NK-92 (cell line): ENCODE measurements around the gene MSL2.
"Not testable (repeated sequence)": the region's sequence is repeated elsewhere in the genome, so short reads cannot be mapped to it uniquely, and the experiment has no call there.

ENCODE experiments used
- DNase-seq: peaks from one replicate; lab custom pipeline; 2025; ENCODE audit not compliant: unreplicated experiment; lab: John Stamatoyannopoulos, UW

MSL2 gene

DNA sequence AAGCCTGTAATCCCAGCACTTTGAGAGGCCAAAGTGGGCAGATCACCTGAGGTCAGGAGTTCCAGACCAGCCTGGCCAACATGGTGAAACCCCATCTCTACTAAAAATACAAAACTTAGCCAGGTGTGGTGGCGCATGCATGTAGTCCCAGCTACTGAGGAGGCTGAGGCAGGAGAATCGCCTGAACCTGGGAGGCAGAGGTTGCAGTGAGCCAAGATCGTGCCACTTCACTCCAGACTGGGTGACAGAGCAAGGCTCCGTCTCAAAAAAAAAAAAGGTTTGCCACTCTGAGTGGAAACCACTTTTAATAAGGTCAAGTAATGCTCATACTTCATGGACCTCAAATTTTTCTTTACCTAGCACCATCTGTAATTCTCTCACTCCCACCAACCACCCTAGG, 51.7 kb downstream of the MSL2 start:
- DNase-seq, result not testable (repeated sequence)

DNA sequence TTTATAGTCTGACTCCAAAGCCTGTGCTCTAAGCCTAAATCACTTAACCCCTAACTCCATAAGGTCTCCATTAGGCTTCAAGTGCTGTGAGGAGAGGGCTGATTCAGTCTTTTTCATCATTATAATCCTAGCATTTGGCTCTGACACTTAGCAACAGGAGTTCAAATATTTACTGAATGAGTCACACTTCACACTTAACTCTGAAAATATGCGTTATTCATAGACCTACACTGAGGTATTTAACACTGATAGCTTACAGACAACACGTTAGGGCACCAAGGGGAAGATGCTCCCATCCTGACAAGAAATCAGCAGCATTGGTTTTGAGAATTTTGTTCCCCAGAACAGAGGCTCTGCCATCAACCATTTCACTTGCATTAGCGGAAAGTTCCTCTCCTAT, 53.5 kb downstream of the MSL2 start:
- DNase-seq, result no peak

DNA sequence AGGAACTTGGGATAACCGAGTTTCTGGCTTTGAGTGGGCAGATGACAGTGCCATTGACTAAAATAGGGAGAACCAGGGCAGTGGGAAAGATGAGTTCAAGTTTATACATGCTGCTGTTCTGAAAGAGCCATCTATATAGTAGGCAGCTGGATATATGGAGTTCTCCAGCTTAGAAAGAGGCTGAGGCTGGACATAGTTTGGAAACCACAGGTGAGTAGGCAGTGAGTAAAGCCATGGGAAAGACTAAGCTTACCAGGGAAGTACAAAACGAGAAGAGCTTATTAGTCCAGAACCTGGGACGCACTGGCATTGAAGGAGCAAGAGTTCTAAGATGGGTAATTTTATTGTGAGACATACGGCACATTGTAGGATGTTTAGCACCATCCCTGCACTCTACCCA, 54.2 kb downstream of the MSL2 start:
- DNase-seq, result no peak

DNA sequence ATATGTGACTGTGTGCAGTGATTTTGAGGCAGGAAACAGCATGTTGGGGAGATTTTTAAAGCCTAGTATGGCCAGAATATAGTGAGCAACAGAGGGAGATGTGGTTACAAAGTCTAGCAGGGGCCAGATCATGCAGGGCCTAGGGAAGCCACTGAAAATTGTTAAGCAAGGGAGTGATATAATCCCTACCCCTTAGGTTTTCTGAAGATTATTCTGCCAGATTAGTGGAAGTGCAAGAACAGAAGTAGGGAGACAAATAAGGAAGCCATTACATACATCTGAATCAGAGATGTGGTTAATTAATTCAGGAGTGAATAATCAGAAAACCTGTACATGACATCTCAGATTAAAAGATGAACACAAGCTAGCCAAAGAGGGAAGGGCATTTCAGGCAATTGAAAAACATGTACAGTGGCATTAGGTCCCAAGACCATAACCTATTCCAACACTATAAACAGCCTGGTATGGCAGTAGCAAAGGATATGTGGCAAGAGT, 54.8 kb downstream of the MSL2 start:
- no peak for DNase-seq

DNA sequence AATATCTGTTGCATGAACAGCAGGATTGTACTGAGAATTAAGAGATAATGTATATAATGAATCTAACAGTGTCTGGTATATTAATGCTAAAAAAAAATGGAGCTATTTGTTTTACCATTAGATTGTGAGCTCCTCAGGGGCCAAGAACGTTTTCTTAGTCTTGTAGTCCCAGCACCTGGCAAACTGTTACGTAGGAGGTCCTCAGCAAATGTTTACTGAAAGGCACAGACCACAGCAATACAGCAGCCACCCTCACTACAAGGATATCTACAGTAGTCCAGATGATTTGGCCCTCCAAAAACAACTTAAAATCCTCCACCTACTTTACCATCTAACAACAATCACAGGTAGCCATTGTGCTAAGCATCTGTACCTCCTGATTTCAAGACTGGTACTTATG, 59.7 kb downstream of the MSL2 start:
- no peak for DNase-seq

DNA sequence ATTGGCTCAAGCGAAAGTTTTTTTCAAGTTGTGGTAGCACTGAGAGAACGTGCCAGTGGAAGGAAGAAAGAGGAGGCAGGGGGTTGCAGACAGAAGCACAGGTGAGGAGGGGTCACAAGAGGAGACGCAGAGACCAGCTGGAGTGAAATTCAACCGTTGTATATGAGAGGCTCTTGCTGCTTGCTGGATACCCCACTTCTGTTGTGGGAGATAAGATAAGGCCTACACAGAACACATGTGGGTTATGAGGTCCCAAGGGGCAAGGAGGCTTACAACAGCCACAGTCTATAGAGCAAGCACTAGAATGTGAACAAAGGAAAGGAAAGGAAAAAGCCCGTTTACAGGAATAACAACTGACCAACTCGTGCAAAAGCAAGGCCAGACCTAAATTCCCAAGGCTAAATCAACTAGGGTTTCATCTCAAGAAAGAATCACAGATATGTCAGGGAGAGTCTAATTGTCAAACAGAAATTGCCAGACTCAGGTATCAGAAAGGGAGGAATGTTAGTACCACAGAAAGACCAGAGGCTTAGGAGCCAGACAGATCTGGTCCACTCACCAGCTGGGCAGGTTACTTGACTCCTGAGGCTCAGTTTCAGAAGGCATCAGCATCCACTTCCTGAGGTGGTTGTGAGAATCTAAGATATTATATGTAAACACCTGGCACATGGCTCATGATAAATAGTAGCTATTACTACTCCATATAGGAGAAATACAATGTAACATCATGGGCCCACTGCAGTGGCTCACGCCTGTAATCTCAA, 60.9 kb downstream of the MSL2 start:
- no peak for DNase-seq

DNA sequence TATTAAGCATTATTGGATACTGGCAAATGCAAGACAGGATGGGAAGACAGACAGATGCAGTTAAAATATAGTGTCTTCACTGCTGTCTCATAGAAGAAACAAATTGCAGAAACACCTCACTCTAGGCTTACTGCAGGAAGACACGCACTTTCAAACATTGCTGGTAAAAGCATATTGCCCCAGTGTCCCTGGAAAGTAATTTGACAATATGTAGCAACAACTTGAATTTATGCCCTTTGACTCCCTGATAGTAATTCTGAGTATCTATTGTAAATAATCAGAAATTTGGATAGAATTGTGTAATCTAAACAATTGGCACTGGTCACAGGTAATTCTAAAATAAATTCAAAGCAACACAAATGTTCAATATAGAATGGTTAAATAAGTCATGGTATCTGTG, 62.0 kb downstream of the MSL2 start:
- no peak for DNase-seq

DNA sequence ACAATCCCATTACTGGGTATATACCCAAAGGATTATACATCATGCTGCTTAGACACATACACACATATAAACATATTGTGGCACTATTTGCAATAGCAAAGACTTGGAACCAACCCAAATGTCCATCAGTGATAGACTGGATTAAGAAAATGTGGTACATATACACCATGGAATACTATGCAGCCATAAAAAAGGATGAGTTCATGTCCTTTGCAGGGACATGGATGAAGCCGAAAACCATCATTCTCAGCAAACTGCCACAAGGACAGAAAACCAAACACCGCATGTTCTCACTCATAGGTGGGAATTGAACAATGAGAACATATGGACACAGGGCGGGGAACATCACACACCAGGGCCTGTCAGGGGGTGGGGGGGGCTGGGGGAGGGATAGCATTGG, 64.5 kb downstream of the MSL2 start:
- DNase-seq, result not testable (repeated sequence)

DNA sequence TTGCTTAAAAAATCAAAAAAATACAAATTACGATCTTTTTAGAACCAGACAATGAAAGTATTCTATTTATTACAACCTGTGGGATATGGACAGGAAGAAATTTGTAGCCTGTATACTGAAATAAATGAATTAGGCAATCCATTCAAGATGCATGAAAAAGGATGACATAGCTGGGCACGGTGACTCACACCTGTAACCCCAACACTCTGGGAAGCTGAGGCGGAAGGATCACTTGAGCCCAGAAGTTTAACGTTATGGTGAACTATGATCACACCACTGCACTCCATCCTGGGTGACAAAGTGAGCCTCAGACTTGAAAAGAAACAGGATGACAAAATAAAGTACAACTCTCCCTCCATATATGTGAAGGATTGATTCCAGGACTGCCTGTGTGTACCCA, 74.1 kb downstream of the MSL2 start:
- DNase-seq, result no peak

DNA sequence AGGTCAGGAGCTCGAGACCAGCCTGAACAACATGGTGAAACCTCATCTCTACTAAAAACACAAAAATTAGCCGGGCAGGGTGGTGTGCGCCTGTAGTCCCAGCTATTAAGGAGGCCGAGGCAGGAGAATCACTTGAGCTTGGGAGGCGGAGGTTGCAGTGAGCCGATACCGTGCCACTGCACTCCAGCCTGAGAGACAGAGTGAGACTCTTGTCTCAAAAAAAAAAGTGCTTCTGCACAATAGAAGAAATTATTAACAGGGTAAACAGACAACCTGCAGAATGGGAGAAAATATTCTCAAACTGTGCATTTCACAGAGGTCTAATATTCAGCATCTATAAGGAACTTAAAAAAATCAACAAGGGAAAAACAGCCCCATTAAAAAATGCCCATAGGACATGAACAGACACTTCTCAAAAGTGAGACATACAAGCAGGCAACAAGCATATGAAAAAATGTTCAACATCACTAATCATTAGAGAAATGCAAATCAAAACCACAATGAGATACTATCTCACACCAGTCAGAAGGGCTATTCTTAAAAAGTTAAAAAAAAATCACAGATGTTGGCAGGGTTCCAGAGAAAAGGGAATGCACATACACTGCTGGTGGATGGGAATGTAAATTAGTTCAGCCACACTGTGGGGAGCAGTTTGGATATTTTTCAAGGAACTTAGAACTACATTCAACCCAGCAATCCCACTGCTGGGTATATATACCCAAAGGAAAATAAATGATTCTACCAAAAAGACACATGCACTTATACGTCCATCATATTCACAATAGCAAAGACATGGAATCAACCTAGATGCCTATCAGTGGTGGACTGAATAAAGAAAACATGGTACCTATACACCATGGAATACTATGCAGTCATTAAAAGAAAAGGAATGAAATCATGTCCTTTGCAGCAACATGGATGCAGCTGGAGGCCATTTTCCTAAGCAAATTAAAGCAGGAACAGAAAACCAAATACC, 75.5 kb downstream of the MSL2 start:
- no peak for DNase-seq

DNA sequence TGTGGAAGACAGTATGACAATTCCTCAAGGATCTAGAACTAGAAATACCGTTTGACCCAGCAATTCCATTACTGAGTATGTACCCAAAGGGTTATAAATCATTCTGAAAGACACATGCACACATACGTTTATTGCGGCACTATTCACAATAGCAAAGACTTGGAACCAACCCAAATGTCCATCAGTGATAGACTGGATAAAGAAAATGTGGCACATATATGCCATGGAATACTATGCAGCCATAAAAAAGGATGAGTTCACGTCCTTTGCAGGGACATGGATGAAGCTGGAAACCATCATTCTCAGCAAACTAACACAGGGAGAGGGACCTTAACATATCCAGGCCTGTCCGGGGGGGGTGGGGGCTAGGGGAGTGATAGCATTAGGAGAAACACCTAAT, 76.4 kb downstream of the MSL2 start:
- DNase-seq, result not testable (repeated sequence)

DNA sequence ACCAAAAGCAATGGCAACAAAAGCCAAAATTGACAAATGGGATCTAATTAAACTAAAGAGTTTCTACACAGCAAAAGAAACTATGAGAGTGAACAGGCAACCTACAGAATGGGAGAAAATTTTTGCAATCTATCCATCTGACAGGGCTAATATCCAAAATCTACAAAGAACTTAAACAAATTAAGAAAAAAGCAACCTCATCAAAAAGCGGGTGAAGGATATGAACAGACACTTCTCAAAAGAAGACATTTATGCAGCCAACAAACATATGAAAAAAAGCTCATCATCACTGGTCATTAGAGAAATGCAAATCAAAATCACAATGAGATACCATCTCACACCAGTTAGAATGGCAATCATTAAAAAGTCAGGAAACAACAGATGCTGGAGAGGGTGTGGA, 76.8 kb downstream of the MSL2 start:
- DNase-seq, result not testable (repeated sequence)

DNA sequence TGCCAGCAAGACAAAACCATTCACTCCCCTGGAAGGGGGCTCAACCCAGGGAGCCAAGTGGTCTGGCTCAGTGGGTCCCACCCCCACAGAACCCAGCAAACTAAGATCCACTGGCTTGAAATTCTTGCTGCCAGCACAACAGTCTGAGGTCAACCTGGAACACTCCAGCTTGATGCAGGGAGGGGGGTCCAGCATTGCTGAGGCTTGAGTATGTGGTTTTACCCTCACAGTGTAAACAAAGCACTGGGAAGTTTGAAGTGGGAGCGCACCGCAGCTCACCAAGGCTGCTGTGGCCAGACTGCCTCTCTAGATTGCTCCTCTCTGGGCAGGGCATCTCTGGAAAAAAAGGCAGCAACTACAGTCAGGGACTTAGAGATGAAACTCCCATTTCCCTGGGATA, 81.7 kb downstream of the MSL2 start:
- no peak for DNase-seq

DNA sequence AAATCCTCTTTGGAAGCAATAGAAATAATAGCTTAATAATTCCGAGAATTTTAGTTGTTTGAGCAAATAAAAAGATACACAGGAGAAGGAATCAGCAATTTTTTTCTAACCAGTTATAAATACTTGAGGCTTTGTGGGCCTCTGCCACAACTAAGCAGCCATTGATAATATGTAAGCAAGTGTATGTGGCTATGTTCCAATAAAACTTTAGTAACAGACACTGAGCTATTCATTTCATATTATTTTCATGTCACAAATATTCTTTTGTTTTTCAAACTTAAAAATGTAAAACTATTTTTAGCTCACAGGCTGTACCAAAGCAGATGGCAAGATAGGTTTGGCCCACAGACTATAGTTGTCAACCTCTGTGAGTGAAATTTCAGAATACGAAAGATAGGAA, 85.7 kb downstream of the MSL2 start:
- DNase-seq, result no peak

DNA sequence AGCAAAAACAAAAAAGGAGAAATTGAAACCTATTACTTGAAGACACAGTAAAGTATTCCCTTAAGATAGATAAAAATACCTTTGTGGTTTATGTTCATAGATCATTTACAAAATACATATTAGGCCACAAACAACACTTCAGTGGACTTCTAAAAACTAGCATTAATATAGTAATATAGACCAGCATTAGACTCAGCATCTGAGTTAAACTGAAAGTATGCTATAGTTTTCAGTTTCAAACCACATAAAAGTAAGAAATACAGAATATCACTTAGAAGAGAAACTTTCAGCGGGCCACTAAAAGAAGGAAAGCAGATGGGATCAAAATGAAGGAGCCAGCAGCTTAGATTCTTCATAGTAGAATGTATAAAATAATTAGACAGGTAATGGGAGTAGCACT, 86.6 kb downstream of the MSL2 start:
- no peak for DNase-seq

DNA sequence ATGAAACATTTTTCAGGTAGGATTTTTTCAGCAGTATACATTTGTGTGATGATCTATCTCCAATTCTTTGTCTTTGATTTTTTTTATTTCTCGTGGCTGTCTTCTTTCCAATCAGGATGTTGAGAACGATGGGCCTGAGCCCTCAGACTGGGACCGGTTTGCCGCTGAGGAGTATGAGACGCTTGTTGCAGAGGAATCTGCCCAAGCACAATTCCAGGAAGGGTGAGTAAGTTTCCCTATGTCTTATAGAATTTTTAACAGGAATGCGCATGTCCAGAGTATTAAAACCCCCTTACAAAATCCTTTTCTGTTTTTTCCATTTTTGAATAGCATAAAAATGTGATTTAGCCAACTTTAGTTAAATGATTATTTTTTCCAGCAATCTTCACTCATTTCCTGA, 90.0 kb downstream of the MSL2 start:
- DNase-seq, result no peak

DNA sequence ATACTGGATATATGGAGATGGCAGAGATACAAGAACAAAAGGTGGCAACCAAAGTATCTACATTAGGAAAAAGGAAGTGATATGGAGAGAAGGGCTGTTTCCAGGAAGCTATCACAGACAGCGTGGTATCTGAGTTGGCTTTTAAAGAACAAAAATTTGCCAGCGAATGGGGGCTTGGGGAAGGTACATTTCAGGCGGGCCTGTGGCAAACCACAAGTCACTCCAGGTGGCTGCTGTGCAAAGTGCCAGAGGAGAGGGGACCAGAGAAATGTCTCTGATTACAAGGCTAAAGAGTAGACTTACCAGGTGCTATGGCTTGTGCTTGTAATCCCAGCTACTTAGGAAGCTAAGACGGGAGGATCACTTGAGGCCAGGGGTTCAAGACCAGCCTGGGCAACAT, 91.1 kb downstream of the MSL2 start:
- DNase-seq, result no peak
